ENCODE results near the gene FTH1.
"Not testable (repeated sequence)": the region's sequence is repeated elsewhere in the genome, so short reads cannot be mapped to it uniquely, and the experiment has no call there.

DNA sequence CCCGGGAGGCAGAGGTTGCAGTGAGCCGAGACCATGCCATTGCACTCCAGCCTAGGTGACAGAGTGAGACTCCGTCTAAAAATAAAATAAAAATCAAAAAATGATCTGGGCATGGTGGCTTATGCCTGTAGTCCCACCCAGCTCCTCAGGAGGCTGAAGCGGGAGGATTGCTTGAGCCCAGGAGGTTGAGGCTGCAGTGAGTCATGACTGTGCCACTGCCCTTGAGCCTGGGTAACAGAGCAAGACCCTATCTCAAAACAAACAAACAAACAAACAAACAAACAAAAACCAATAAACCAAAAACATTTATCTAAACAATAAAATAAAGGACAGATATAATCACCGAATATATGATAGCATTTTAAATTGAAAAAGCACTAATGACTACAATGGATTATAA, 13.8 kb downstream of the FTH1 start:
- TF ChIP-seq EZH2 (IDR thresholded peaks at IDR 0.05; ENCODE audit: borderline replicate concordance, low read depth, low read length, poor library complexity, severe bottlenecking) = not testable (repeated sequence)
- TF ChIP-seq, protein P1, sequence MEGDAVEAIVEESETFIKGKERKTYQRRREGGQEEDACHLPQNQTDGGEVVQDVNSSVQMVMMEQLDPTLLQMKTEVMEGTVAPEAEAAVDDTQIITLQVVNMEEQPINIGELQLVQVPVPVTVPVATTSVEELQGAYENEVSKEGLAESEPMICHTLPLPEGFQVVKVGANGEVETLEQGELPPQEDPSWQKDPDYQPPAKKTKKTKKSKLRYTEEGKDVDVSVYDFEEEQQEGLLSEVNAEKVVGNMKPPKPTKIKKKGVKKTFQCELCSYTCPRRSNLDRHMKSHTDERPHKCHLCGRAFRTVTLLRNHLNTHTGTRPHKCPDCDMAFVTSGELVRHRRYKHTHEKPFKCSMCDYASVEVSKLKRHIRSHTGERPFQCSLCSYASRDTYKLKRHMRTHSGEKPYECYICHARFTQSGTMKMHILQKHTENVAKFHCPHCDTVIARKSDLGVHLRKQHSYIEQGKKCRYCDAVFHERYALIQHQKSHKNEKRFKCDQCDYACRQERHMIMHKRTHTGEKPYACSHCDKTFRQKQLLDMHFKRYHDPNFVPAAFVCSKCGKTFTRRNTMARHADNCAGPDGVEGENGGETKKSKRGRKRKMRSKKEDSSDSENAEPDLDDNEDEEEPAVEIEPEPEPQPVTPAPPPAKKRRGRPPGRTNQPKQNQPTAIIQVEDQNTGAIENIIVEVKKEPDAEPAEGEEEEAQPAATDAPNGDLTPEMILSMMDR (conservative IDR thresholded peaks at IDR 0.05; ENCODE audit: low read depth, low read length) = not testable (repeated sequence)
